ENCODE measurements around the gene POU6F2.
"Not testable (repeated sequence)": the region's sequence is repeated elsewhere in the genome, so short reads cannot be mapped to it uniquely, and the experiment has no call there.

POU6F2 gene, protein sequence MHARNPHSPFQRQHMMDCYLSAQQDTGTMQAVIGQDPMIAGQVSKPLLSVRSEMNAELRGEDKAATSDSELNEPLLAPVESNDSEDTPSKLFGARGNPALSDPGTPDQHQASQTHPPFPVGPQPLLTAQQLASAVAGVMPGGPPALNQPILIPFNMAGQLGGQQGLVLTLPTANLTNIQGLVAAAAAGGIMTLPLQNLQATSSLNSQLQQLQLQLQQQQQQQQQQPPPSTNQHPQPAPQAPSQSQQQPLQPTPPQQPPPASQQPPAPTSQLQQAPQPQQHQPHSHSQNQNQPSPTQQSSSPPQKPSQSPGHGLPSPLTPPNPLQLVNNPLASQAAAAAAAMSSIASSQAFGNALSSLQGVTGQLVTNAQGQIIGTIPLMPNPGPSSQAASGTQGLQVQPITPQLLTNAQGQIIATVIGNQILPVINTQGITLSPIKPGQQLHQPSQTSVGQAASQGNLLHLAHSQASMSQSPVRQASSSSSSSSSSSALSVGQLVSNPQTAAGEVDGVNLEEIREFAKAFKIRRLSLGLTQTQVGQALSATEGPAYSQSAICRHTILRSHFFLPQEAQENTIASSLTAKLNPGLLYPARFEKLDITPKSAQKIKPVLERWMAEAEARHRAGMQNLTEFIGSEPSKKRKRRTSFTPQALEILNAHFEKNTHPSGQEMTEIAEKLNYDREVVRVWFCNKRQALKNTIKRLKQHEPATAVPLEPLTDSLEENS

DNA sequence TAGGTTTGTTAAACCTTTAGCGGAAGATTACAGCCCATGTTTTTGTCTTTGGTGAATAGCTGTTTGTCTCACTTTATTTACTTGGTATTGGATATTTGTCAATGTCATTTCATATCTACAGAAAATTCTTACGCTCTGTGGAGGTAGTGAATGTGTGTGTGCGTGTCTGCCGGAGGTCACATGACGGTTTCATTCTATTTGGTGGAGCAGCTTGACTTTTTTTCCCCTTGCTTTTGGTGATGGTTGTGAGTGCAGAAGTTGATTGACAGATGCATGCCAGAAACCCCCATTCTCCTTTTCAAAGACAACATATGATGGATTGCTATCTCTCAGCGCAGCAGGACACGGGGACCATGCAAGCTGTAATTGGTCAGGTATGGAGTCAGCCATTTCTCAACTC lies at the start of gene POU6F2:
Gene POU6F2 (plus strand): TSS at position 225 of the 400 bp plus-strand sequence. CDS start 45 bp downstream, at position 270.
- DNase-seq (ENCODE audit: low read depth in 2 of 2), result no peak

DNA sequence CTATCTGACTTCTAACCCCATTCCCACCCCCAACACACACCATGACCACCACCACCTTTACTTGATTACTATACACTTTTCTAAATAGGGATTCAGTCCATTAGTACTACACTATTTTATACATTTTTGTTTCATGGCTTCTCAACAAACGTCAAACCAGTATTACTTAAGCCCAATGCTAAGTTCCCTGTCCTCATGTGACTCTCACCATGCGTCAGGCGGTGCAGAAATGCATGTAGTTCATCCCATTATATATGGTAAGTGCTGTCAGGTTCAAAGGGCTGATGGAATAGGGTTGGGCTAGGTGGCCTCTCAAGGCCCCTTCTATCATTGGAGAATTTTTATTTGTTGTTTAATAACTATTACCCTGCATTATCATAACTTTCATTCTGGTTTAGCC lies 49.2 kb upstream of the POU6F2 start:
- DNase-seq (ENCODE audit: low read depth in 2 of 2), result no peak

DNA sequence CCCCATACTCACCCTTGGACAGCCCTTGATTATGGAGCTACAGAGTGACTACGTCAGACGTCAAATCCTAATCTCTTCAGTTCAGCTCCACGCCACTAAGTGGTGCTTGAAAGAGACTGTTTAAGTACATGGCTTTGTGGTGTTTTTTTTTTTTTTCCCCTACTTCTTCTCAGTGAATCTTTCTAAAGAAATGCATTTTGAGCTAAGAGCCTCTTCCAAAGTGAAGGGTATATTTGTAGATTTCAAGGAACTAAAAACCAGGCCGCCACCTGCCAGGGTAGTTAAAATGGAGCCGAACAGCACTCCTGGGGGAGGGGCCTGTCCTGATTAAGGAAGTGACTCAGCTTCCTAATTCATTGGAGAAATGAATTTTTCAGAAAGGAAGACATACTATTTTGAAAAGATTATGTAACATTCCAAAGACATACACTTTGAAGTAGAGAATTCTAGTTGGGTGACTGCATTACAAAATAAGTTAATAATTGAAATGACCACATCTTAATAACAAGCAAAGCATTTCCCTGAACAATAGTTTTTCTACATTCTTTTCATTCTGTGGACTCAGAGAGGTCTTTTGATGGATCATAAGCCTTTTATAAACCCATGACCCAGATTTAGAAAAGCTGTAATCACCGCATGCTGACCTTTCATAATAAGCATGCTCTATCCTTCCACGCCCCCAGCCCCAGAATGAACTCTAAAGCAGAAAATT lies 48.1 kb upstream of the POU6F2 start:
- no peak for DNase-seq (ENCODE audit: low read depth in 2 of 2)

DNA sequence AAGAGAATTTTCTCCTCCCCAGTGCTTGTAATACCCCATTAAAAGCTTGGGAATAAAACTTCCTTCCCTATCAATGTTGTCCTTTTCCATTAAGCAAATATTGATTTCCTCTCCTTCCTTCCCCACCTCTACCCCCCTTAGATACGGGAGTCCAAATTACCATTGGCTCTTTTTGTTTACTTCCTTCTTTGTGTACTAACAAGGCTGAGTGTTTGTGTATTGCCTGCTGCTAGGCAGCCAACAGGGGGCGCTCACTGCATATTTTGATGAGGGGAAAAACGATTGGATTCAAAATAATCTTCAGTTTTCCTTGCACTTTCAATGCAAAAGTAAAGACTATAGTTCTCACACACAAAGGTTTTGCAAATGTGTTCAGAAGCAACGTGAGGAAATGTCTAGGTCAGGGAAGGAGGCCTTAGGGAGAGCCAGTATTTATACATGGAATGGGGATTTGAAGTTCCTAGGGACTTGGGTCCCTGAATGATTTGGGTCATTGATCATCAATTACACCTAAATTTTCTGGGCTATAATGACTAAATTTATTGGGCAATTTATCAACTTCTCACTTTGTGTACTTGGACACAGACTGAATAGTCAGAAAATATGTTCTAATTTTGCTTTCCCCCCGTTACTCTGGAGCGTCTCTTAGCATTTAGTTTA lies 45.1 kb upstream of the POU6F2 start:
- DNase-seq (ENCODE audit: low read depth in 2 of 2), result peak; percentile 7 to 57

DNA sequence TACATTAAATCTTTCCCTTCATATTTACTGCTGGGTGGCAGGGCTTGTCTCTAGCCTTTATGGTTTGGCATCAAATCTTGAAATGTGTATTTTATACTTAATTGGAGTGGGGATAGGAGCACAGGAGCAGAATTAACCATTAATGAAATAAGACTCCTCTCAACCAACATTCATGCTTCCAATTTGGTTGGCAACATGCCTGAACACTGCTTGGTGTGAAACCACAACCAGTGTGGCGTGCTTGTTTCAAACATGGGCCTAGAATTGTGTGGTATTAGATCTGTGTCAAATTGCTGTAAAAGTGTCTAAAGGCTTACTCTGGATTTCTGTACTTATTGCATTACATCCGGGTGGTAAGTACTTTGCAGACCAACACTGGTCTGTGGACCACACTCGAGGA lies 43.7 kb upstream of the POU6F2 start:
- DNase-seq (ENCODE audit: low read depth in 2 of 2), result no peak

DNA sequence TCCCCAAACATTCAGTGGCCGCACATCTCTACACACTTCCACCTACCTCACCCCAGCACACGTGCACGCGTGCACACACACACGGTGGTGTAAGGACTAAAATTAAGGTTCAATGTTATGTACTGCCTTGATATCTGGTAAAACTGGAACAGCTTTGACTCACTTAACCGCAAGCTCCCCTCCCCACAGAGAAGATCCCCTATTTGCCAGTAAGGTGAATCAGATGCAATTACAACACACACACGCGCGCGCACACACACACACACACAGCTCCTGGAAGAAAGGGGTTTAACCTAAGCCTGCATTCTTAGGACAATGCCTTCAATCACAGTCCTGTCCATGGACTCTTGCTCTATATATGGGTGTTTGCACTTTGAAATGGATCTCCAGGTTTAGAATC lies 43.2 kb upstream of the POU6F2 start:
- DNase-seq (ENCODE audit: low read depth in 2 of 2), result no peak

DNA sequence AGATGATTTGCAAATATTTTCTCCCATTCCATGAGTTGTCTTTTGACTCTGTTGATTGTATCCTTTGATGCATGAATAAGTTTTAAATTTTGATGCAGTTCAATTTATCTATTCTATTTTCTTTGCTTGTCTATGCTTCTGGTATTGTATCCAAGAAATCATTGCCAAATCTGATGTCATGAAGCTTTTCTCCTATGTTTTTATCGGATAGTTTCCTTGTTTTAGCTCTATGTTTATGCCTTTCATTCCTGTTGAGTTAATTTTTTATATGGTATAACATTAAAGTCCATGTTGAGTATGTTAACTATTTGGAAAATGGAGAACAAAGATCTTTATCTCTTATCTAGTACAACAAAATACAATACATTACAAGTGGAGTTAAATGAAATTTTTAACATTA lies 41.1 kb upstream of the POU6F2 start:
- no peak for DNase-seq (ENCODE audit: low read depth in 2 of 2)

DNA sequence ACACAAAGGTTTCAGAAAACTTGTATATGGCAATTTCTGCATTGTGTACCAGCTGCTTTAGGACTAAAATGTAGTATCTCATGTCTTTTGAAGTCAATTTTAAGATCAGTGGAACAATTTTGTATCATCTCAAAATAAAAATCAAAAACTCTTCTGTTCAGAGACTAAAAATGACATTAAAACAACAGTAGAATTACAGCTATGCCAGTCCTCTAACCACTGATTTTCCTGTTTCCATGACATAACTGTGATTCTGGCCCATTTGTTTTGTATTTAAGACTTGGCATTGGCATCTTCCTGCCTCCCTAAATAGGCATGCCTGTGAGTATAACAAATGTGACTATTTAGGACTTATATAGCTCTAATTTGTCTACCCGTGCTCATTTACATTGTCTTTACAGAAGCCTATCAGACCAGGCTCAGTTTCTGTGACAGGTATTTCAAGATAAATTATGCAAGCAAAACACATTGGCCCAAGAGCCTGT lies 39.7 kb upstream of the POU6F2 start:
- no peak for DNase-seq (ENCODE audit: low read depth in 2 of 2)

DNA sequence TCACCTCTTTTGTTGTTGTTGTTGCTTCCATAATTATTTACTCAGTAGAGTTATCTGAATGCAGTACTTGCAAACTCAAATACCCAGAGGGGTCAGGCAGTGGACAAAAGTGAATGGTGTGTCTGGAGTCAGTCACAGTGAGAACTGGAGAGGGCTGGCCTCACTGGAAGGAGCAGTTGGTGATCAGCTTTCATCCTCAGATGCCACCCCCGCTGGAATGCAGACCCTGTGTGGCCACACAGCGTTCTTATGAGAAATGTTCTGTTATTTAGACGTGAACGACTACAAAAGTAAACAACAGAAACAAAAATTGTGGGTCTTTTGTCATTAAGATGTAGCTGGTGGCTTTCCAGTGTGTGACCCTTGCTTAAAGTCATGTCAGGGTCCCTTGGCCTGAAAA lies 39.1 kb upstream of the POU6F2 start:
- DNase-seq (ENCODE audit: low read depth in 2 of 2), result no peak

DNA sequence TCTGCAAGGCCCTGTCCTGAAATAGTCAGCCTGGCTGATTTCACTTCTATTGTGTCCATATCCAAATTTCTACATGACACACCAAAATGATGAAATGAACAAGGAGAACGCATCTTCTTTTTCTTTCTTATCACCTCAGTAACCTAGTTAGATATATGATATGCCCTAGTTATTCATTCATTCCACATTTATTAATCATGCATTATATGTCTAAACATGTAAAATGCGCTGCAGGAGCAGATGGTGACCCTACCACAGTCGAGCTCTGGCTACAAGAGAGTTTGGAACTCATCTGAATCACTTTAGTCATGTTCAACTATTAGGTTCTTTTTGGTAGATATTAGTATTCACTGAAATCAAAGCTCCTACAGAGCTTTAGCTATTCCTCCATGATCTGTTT lies 36.9 kb upstream of the POU6F2 start:
- DNase-seq (ENCODE audit: low read depth in 2 of 2), result no peak

DNA sequence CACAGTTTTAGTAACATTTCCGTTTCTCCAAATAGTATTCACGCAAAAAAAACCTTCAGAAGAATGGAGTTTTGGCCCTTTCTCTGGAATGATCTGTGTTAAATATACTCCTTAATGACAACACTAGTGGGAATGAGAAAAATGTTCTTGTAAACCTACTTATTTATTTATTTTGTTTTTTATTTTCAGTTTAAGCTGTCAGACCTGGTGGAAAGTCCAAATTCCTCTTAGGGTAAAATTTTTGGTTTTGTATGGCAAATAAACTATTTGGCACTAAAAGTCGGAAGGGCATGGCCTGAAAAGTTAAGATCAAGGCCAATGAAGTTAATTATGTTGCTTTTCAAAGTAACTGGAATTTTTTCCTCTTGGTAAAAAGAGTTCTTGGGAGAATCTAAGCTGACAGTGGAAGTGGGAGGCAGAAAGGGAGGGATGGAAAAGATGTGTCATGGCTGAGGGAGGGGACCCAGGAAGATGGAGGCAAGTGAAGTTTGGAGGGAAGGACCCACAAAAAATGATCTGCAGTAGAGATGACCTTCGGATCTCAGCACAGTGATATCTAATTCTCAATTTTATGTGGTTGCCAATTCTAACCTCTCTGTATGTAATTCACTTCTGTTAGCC lies 35.2 kb upstream of the POU6F2 start:
- no peak for DNase-seq (ENCODE audit: low read depth in 2 of 2)

DNA sequence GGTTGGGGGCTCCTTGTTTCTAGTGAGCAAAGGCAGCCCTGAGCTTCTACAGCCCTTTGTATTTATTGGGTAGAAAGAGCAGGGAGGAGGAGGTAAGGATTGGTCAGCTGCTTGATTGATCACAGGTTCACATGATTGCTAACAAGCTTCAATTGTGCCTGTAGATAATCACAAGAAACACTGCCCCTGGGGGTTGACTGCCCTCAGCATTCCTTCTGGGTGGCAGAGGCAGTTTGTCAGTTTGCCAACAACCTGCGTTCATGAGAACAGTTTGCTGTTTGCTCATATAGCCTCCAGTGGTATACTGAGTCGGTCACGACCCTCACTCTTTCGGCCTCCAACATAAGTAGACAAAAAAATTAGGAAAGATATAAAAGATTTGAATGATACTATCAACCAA lies 30.2 kb upstream of the POU6F2 start:
- not testable (repeated sequence) for DNase-seq (ENCODE audit: low read depth in 2 of 2)

DNA sequence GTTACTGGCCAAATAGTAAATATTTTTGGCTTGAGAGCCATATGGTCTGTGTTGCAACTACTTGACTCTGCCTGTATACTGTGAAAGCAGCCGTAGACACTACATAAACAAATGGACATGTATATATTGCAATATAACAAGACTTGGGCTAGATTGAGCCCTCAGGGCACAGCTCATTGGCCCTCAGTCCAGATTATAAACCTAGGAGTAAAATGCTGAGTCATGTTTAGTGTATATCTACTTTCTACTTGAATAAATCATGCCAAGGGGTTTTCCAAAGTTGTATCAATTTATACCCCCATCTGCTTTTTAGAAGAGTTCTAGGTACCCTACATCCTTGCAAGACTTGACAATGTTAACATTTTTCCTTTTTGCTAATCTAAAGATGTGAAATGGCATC lies 27.4 kb upstream of the POU6F2 start:
- no peak for DNase-seq (ENCODE audit: low read depth in 2 of 2)

DNA sequence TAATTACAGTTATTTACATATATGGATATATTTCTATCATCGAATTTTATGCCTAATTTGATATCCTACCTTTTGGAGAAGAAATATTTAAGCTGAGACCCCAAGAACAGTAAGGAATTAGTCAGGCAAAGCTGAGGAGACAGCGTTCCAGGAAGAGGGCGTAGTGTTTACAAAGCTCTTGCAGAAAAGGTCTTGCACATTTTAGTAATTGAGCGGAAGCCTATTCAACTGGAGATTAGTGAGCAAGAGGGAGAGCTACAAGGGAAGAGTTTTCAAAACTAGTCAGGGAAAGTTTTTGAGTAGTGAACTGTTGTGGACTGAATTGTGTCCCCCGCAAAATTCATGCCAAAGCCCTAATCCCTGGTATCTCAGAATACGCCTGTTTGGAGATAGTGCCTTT lies 26.5 kb upstream of the POU6F2 start:
- DNase-seq (ENCODE audit: low read depth in 2 of 2), result no peak

DNA sequence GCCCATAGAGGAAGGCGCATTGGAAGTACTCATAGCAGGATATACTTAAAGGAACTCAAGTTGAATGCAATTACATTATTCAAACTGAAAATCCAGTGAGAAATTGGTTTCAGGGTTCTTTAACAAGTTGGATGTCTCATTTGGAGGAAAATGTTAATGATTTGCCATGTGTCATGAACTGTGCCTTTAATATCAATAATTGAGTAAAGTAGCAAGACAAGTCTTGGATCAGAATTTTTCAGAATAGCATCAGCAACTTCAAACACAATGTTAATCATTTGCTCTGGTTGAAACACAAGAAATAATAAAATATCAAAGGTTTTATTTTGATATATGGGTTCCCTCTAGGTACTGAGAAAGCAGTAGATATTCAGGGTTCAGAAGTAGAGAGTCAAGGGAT lies 24.5 kb upstream of the POU6F2 start:
- DNase-seq (ENCODE audit: low read depth in 2 of 2), result no peak

DNA sequence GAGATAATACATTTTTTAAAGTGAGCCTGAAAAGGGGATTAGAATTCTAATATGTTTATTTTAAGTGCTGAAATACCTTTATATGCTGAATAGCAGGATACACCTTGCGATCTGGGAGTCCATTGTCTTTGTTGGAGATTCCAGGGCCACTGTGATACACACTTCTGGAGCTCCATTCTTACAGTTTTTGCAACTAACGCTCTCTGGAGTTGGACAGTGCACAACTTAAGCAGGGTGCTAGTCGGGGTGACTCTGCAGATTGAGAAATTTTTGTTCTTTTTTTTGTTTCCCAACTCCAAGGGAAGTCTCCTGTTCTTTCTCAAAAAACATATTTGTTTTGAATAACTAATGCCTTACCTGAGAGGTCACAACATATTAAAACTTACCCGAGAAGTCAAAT lies 23.7 kb upstream of the POU6F2 start:
- DNase-seq (ENCODE audit: low read depth in 2 of 2), result no peak

DNA sequence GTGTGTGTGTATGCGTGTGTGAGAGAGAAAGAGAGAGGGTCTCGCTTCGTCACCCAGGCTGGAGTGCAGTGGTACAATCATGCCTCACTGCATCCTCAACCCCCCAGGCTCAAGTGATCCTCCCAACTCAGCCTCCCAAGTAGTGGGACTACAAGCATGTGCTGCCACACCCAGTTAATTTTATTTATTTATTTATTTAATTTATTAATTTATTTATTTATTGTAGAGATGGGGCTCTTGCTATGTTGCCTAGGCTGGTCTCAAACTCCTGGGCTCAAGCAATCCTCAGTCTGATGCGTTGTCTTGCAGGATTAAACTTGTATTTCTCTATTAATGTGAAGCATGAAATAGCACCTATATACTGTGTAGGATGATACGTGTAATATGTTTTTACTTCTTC lies 21.8 kb upstream of the POU6F2 start:
- no peak for DNase-seq (ENCODE audit: low read depth in 2 of 2)

DNA sequence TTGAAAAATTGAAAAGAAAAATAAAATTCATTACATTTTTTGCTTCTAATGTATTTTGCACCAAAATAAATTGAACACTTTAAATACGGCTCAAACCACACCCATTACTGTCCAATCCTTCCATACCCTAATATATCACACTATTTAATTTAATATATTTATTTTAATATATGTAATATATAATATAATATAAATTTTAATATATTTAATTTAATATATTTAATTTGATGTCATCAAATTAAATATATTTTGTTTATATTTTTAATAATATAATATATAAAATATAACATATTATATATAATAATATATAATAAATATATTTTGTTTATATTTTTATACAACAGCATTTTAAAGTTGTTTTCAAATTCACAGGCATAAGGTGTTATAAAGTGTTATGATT lies 15.7 kb upstream of the POU6F2 start:
- no peak for DNase-seq (ENCODE audit: low read depth in 2 of 2)

DNA sequence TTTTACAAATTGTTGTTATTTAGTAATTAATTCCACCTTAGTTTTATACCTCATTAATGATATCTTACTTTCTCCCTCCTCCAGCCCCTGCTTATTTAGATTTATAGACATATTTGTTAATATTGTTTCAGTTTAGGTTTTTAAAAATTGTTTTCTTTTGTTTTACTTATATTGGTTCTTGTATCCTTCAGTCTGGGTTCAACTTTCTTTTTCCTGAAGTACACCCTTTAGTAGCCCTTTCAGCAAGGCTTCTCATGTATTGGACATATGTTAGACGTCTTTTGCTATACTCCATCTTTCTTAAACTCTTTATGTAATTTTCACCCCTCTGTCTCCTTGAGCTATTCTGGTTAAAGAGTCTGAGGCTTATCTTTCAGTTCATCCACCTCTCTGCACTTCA lies 12.8 kb upstream of the POU6F2 start:
- DNase-seq (ENCODE audit: low read depth in 2 of 2), result no peak

DNA sequence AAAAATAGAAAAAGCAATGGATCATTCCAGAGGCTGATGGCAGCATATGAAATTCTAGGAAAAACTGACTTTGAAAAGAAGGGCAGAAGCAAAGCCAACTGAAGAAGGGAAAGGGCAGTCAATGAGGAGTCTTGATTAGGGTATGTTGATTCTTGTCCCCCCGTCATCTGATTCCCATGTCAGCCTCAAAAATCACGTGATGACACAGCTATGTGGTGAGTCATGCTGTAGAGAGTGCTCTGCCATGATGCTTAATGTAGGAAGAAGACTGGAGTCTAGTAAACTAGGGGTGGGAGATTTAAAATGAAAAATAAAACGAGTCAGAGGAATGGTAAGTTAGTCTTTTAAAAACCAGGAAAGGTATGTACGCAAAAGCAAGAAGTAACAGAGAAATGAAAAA lies 3.9 kb upstream of the POU6F2 start:
- DNase-seq (ENCODE audit: low read depth in 2 of 2), result no peak

DNA sequence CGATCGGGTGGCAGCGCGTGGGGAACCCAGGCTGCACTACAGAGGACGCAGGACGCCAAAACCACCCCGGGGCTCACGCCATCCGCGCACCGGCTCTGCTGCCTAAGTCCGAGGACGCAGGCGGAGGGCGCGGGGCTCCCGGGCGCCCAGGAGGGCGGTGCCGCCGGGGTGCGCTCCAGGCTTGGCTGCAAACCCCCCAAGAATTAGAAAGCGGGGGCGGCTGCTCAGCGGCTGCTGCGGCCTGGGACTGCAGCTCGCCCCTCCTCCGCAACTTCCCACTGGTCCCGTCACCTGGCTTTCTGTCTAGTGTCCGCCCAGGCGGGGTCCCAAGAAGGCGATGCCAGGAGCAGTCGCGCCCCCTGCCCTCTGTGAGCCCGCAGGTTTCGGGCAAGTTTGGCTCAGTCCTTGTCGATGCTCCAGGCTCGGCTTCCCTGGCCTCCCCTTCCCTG lies 1.7 kb upstream of the POU6F2 start:
- DNase-seq (ENCODE audit: low read depth in 2 of 2), result no peak

DNA sequence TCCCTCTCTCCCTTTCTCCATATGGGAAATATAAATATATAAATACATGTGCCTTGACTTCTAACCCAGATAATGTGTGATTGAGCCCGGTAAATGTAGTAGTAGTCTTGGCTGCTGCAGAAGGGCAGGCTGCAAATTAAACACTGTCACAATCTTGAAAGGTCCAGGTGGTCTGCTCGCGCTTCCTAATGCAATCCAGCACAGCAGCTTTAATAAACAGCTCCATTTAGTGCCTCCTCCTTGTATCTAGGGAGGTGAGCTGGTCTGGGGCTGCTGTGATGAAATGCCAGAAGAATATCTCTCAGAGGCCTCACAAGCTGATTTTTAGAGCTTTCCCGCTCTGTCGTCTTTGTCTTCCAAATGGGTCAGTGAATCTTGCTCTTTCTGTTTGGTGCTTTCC lies 782 bp downstream of the POU6F2 start:
- no peak for DNase-seq (ENCODE audit: low read depth in 2 of 2)
